ENCODE data around the gene VAMP8. TPM values are rescaled to one million over a fixed set of nuclear protein-coding genes. Genes with fewer than 3 reads are reported as not detected.

VAMP8 gene
- total and polyA plus RNA-seq, 2 experiments from 2014 or later = 15.7 to 39.4 TPM

DNA sequence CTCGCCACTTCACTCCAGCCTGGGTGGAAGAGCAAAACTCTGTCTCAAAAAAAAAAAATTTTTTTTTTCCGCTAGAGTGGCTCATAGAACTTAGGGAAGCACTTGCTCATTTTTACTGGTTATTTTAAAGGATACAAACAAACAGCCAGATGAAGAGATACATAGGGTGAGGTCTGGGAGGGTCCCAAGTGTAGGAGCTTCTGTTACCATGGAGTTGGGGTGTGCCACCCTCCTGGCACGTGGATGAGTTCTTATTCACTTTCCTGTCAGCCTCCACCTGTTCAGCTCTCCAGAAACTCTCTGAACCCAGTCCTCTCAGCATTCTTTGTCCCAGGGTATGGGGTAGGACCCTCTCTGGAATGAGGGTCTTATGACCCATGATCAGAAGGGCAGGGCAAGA, 43.3 kb upstream of the VAMP8 start:
- no peaks in the 10 kb centered on the region for H3K36me3 ChIP-seq
- H3K4me3 ChIP-seq = no peak overlapping the region
- H3K9me3 ChIP-seq (ENCODE audit: low read depth) = no peaks in the 10 kb centered on the region
- H3K27me3 ChIP-seq = no peaks in the 10 kb centered on the region
- no peak for DNase-seq (ENCODE audit: low read depth in 1 of 2, low spot score in 1 of 2)
- peaks cover 23% of the 10 kb centered on the region for H3K4me1 ChIP-seq (ENCODE audit: low read depth)
- H3K27ac ChIP-seq = no peak overlapping the region
- TF ChIP-seq, protein P1, sequence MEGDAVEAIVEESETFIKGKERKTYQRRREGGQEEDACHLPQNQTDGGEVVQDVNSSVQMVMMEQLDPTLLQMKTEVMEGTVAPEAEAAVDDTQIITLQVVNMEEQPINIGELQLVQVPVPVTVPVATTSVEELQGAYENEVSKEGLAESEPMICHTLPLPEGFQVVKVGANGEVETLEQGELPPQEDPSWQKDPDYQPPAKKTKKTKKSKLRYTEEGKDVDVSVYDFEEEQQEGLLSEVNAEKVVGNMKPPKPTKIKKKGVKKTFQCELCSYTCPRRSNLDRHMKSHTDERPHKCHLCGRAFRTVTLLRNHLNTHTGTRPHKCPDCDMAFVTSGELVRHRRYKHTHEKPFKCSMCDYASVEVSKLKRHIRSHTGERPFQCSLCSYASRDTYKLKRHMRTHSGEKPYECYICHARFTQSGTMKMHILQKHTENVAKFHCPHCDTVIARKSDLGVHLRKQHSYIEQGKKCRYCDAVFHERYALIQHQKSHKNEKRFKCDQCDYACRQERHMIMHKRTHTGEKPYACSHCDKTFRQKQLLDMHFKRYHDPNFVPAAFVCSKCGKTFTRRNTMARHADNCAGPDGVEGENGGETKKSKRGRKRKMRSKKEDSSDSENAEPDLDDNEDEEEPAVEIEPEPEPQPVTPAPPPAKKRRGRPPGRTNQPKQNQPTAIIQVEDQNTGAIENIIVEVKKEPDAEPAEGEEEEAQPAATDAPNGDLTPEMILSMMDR (IDR thresholded peaks at IDR 0.05; ENCODE audit: low read depth, low read length) = no peak

DNA sequence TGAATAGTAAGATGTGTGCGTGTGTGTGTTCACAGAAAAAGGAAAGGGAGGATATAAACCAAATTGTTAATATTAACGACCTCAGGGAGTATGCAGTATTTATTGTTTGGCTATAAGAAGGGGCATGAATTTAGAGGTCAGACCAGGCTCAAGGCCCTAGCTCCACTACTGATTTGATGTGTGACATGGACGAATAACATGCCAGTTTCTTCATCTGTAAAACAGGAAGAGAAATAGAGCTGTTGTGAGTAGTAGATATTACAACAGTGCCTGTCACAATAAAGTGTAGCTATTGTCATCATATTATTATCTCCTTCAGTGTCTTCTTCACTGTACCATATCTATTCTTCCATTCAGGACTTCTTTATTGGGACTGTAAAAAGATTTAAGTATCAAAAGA, 42.5 kb upstream of the VAMP8 start:
- Histone ChIP-seq H3K4me1 (ENCODE audit: low read depth) (peaks cover 23% of the 10 kb centered on the region), H3K4me3 (no peak overlapping the region), H3K36me3 (no peaks in the 10 kb centered on the region), H3K27me3 (no peaks in the 10 kb centered on the region), H3K27ac (no peak overlapping the region), H3K9me3 (ENCODE audit: low read depth) (no peaks in the 10 kb centered on the region)
- TF ChIP-seq, protein P1 (IDR thresholded peaks at IDR 0.05; ENCODE audit: low read depth, low read length) = no peak
- no peak for DNase-seq (ENCODE audit: low read depth in 1 of 2, low spot score in 1 of 2)

DNA sequence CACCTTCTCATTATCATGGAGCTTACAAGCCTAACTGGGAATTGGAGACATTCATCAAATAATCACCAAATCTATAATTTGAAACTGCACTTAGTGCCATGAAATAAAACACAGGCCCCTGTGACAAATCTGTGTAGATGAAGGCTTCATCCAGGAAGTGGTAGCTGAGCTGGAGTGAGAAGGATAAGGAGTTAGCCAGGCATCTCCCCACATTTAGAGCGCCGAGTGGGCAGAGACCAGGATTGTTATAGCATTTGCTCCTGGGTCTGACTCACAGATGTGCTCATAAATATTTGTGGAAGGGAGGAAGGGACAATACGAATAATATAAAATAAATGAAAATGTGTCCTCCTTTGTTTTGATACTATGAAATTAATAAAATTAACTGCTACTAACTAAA, 40.9 kb upstream of the VAMP8 start:
- TF ChIP-seq, protein P1 (IDR thresholded peaks at IDR 0.05; ENCODE audit: low read depth, low read length) = no peak
- H3K9me3 ChIP-seq (ENCODE audit: low read depth) = no peaks in the 10 kb centered on the region
- H3K36me3 ChIP-seq = peaks cover 10% of the 10 kb centered on the region
- H3K4me3 ChIP-seq = no peak overlapping the region
- no peaks in the 10 kb centered on the region for H3K27me3 ChIP-seq
- peak overlapping the region; percentile 100 for H3K27ac ChIP-seq
- DNase-seq (ENCODE audit: low read depth in 1 of 2, low spot score in 1 of 2) = peak in 1 of 2 donors; percentile 72
- H3K4me1 ChIP-seq (ENCODE audit: low read depth) = peaks cover 29% of the 10 kb centered on the region

DNA sequence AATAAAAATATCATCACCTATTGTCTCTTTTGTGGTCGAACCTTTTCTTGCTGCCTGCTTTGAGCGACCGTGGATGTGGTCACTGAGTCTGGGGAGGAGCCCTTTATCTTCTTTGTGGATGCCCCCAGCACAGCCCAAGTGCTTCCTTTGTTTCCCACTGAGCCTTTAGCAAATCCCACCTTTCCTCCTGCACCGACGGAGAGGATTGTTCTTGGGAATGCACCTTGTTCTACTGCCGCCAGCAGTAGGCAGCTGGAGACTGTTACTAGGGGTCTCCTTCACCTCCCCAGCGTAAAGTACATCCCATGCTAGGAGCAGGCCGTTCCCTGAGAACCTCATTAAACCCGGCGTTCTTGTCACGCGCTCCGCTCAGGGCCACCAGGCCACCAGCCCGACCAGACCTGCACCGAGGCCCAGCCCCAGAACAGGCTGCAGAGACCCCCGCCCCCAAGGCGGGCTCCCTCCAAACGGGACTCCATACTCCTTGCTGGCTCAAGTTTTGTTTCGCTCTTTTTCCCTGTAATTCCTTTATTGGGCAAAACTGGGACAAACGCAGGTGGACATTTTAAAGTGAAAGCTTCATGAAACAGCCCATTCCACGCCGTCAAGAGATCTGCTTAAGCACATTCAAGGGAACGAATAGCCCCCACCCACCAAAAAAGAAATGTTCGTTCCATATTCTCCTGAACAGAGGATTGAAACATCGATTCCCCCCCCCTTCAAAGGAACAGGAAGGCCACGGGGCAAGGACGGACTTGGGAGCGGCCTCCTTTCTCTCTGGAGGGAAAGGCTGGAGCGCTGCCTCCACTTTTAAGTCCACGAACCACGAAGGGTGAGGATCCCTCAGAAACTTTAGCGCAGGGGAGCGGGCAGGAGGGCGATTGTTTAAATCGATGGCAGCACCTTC, 39.5 kb upstream of the VAMP8 start:
- H3K4me3 ChIP-seq = peak overlapping the region; percentile 98
- H3K27me3 ChIP-seq = no peaks in the 10 kb centered on the region
- H3K27ac ChIP-seq = peak overlapping the region; percentile 100
- no peaks in the 10 kb centered on the region for H3K9me3 ChIP-seq (ENCODE audit: low read depth)
- DNase-seq (ENCODE audit: low read depth in 1 of 2, low spot score in 1 of 2) = peak; percentile 48 to 74
- peaks cover 29% of the 10 kb centered on the region for H3K4me1 ChIP-seq (ENCODE audit: low read depth)
- peaks cover 23% of the 10 kb centered on the region for H3K36me3 ChIP-seq
- TF ChIP-seq, protein P1 (IDR thresholded peaks at IDR 0.05; ENCODE audit: low read depth, low read length) = no peak

DNA sequence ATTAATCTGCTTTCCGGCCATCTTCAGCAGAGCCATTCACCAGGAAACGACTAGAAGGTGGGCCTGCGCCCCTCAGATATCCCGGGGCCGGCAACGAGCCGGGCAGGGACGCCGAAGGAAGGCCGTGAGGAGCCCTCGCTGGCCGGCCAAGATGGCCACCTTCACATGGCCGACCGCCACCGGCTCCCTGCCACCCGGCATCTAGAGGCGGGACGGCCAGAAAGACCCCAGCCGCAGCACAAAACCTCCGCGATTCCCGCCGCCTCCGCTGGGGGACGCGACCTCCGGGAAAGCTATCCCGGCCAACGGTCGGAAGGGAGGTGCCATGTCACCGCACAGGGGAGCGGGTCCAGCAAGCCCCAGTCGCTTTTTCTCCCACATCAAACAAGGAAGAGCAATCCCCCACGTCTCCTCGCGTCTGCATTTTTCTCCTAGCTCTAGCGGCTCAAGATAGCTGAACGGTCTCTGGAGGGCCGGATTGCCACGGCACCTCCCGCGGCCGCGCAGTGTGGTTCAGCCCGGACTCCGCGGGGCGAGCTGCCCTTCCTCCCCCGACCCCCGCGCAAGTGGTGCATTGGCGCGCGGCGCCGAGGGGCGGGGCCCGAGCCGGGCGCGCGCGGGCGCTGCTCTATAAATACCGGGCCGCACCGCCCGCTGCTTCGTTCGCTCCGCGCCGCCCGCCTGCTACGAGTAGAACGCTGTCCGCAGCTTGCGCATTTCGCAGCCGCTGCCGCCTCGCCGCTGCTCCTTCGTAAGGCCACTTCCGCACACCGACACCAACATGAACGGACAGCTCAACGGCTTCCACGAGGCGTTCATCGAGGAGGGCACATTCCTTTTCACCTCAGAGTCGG, 38.7 kb upstream of the VAMP8 start, which contains the start of gene MAT2A:
Gene MAT2A (plus strand): TSS at position 662 of the 854 bp plus-strand sequence. CDS start 120 bp downstream, at position 782.
- Histone ChIP-seq H3K4me1 (ENCODE audit: low read depth) (peaks cover 29% of the 10 kb centered on the region), H3K36me3 (peaks cover 32% of the 10 kb centered on the region), H3K9me3 (ENCODE audit: low read depth) (no peaks in the 10 kb centered on the region), H3K4me3 (peak within 1 kb of the TSS; percentile 98), H3K27me3 (no peaks in the 10 kb centered on the region), H3K27ac (peak within 1 kb of the TSS; percentile 100)
- TF ChIP-seq, protein P1 (IDR thresholded peaks at IDR 0.05; ENCODE audit: low read depth, low read length) = peak; percentile 75
- peak; percentile 94 to 96 for DNase-seq (ENCODE audit: low read depth in 1 of 2, low spot score in 1 of 2)

Data from cardiac muscle cell (in vitro differentiated cells and primary cell).